ENCODE data around the gene GPATCH1. TPM values are rescaled to one million over a fixed set of nuclear protein-coding genes. Genes with fewer than 3 reads are reported as not detected.

The GPATCH1 gene
- total and polyA plus RNA-seq, 2 of the 13 experiments (the other 11 are each of a cell fraction or from before 2014, with no cell fraction given): 6.8 to 6.9 TPM

GRCh38 chr19:33064792-33065550 is 16.0 kb upstream of the GPATCH1 start, which contains the start of gene RHPN2 (continued):
- TF ChIP-seq IRF9 (CRISPR knock-in tag; IDR thresholded peaks at IDR 0.05; ENCODE audit: borderline replicate concordance) (no peak), RXRB (CRISPR knock-in tag; IDR thresholded peaks at IDR 0.05; ENCODE audit: borderline replicate concordance) (no peak), SETDB1 (CRISPR knock-in tag; IDR thresholded peaks at IDR 0.05; ENCODE audit: borderline replicate concordance) (no peak), ZBTB20 (CRISPR knock-in tag; IDR thresholded peaks at IDR 0.05; ENCODE audit: borderline replicate concordance, low read depth) (no peak), TERF1 (CRISPR knock-in tag; IDR thresholded peaks at IDR 0.05) (no peak), MAFK (conservative IDR thresholded peaks at IDR 0.05 in 1 of 2, IDR thresholded peaks at IDR 0.05 in 1 of 2; ENCODE audit: low read length in 2 of 2) (no peak), NCOA2 (CRISPR knock-in tag; IDR thresholded peaks at IDR 0.05) (no peak; the same call in 1 of the 2 replicates), ZNF564 (CRISPR knock-in tag; IDR thresholded peaks at IDR 0.05) (no peak), SP140L (CRISPR knock-in tag; IDR thresholded peaks at IDR 0.05; ENCODE audit: borderline replicate concordance) (no peak), ETV6 (CRISPR knock-in tag; conservative IDR thresholded peaks at IDR 0.05) (0 out of 2 replicates have a peak, but pooled peaks have one; percentile 46), ZNF430 (CRISPR knock-in tag; IDR thresholded peaks at IDR 0.05) (no peak), ZNF333 (CRISPR knock-in tag; IDR thresholded peaks at IDR 0.05; ENCODE audit: borderline replicate concordance) (peak; percentile 40; the same call in 1 of the 2 replicates), ZHX2 (IDR thresholded peaks at IDR 0.05; ENCODE audit: low read depth) (no peak), ZHX2 (CRISPR knock-in tag; IDR thresholded peaks at IDR 0.05; ENCODE audit: borderline replicate concordance) (no peak), GFI1 (CRISPR knock-in tag; IDR thresholded peaks at IDR 0.05; ENCODE audit: borderline replicate concordance) (no peak), DMTF1 (CRISPR knock-in tag; IDR thresholded peaks at IDR 0.05) (no peak), HNRNPK (IDR thresholded peaks at IDR 0.05; ENCODE audit: low read depth, low read length, poor library complexity, severe bottlenecking) (peak; percentile 18), ZNF296 (CRISPR knock-in tag; conservative IDR thresholded peaks at IDR 0.05) (no peak)
